ENCODE data around the gene ADPRH. TPM values are rescaled to one million over a fixed set of nuclear protein-coding genes. Genes with fewer than 3 reads are reported as not detected.
A peak's percentile ranks its signal among the peaks of the same experiment; 100 is the strongest.

The ADPRH gene
- total and polyA plus RNA-seq, 10 of the 15 experiments (the other 5 are each of a cell fraction or from before 2014, with no cell fraction given) = 2.3 to 32.6 (median 19.0) TPM

GRCh38 chr3:119562307-119562961 is 16.9 kb upstream of the ADPRH start:
- Histone ChIP-seq H3K36me3 (ENCODE audit: control insufficient read depth in 2 of 2, insufficient read depth in 2 of 2, low read length in 1 of 2) (no peaks in the 10 kb centered on the region), H4K20me1 (ENCODE audit: control insufficient read depth, insufficient read depth) (no peaks in the 10 kb centered on the region), H2AFZ (ENCODE audit: control insufficient read depth, low read depth, low read length) (peak overlapping the region; percentile 58), H3K9me3 (replicated peaks; ENCODE audit: control insufficient read depth, insufficient read depth, low read length) (peaks cover 2% of the 10 kb centered on the region; the same call in 2 of the 3 replicates), H3K4me3 (peak overlapping the region; percentile 58; the same call in 1 of the 2 replicates), H3K79me2 (ENCODE audit: control insufficient read depth, insufficient read depth, low read length) (peaks cover 50% of the 10 kb centered on the region), H3K27me3 (replicated peaks in 1 of 2; ENCODE audit: control insufficient read depth in 2 of 2, insufficient read depth in 2 of 2, low read length in 1 of 2) (no peaks in the 10 kb centered on the region), H3K4me2 (ENCODE audit: control insufficient read depth, insufficient read depth) (peak overlapping the region; percentile 97), H3K27ac (ENCODE audit: control insufficient read depth, insufficient read depth) (peak overlapping the region; percentile 98), H3K4me1 (ENCODE audit: control insufficient read depth, insufficient read depth, low read length) (peaks cover 14% of the 10 kb centered on the region), H3K9ac (ENCODE audit: control insufficient read depth, insufficient read depth, low read length) (peak overlapping the region; percentile 99)
- intact Hi-C loops (cut with micrococcal nuclease; ENCODE audit: unreplicated experiment) (loop anchor here (1.0 to 2.0 kb wide), 4 partner anchors 36 to 268 kb away; partner anchors contain the start of gene ARHGAP31), in situ Hi-C loops (cut with MboI) (no loop called here)
- DNase-seq (ENCODE audit: low read depth, low spot score) (peak; percentile 95), FAIRE-seq (peak; percentile 47), ATAC-seq (peak; percentile 73)
- SMC1A ChIA-PET (ENCODE audit: uncharacterized antibody, unreplicated experiment) = interaction anchor here (1.0 to 8.9 kb wide), 10 partner anchors 12 to 119 kb away, joined by 3 to 151 read pairs (median 9); partner anchors contain the start of genes ADPRH, PLA1A and TIMMDC1
- CTCF ChIA-PET = interaction anchor here (0.7 to 2.7 kb wide), 8 partner anchors 12 to 117 kb away, joined by 3 to 22 read pairs (median 4); partner anchors contain the start of genes ADPRH and PLA1A
- WGBS (ENCODE audit: insufficient coverage, insufficient replicate concordance, low lambda C conversion rate, missing lambda C conversion rate) = 2% methylated on average over 6 of the region's 6 CpGs
- BruUV-seq (replicated peaks) = no TSS peak
- POLR2A ChIA-PET = interaction anchor here (0.7 to 2.3 kb wide), 16 partner anchors 10 to 267 kb away, joined by 3 to 44 read pairs (median 5); partner anchors contain the start of genes ADPRH, COX17 and TMEM39A
- RAD21 ChIA-PET (ENCODE audit: unreplicated experiment) = interaction anchor here (0.7 to 11.9 kb wide), 14 partner anchors 10 to 119 kb away, joined by 3 to 239 read pairs (median 6); partner anchors contain the start of genes ADPRH, COX17 and PLA1A
- TF ChIP-seq FOXK2 (IDR thresholded peaks at IDR 0.05) = no peak
- no peak for TF ChIP-seq CBX3 (IDR thresholded peaks at IDR 0.05; ENCODE audit: borderline replicate concordance, low read depth)
- TF ChIP-seq TCF3 (IDR thresholded peaks at IDR 0.05; ENCODE audit: borderline replicate concordance, insufficient read depth, low read depth, low read length) = peak; percentile 34; the same call in 1 of the 2 replicates
- TF ChIP-seq PAX5 (IDR thresholded peaks at IDR 0.05; ENCODE audit: borderline replicate concordance, low read depth, low read length) = no peak
- no peak; the same call in 1 of the 2 replicates for TF ChIP-seq ZNF24 (IDR thresholded peaks at IDR 0.05)
- no peak for TF ChIP-seq IRF3 (IDR thresholded peaks at IDR 0.05)
- TF ChIP-seq SIX5 (IDR thresholded peaks at IDR 0.05; ENCODE audit: low read depth, low read length, severe bottlenecking) = no peak
- TF ChIP-seq PAX8 (IDR thresholded peaks at IDR 0.05) = no peak
- no peak for TF ChIP-seq WRNIP1 (IDR thresholded peaks at IDR 0.05; ENCODE audit: borderline replicate concordance, low read depth, low read length)
- no peak for TF ChIP-seq SPI1 (IDR thresholded peaks at IDR 0.05; ENCODE audit: borderline replicate concordance, insufficient read depth, low read depth, low read length)
- no peak for TF ChIP-seq CTCF (IDR thresholded peaks at IDR 0.05 in 2 of 3, conservative IDR thresholded peaks at IDR 0.05 in 1 of 3; ENCODE audit: control insufficient read depth in 2 of 3, extremely low read depth in 1 of 3, insufficient read depth in 1 of 3, low read depth in 3 of 3, low read length in 3 of 3)
- TF ChIP-seq MTA3 (IDR thresholded peaks at IDR 0.05; ENCODE audit: borderline replicate concordance, low read length) = peak; percentile 83; the same call in 1 of the 2 replicates
- TF ChIP-seq IKZF2 (IDR thresholded peaks at IDR 0.05) = peak; percentile 79 to 90; a peak in 3 of 4 replicates
- TF ChIP-seq TBL1XR1 (IDR thresholded peaks at IDR 0.05; ENCODE audit: low read depth, low read length) = 0 out of 2 replicates have a peak, but pooled peaks have one; percentile 46
- no peak for TF ChIP-seq BCL11A (IDR thresholded peaks at IDR 0.05; ENCODE audit: low read depth, low read length)
- TF ChIP-seq SMAD1 (IDR thresholded peaks at IDR 0.05; ENCODE audit: low read depth, partially characterized antibody) = peak; percentile 90
- TF ChIP-seq TAF1 (IDR thresholded peaks at IDR 0.05; ENCODE audit: borderline replicate concordance, low read depth, low read length) = peak; percentile 87
- TF ChIP-seq MEF2B (IDR thresholded peaks at IDR 0.05; ENCODE audit: partially characterized antibody, poor library complexity, severe bottlenecking) = peak; percentile 86
